SK-N-MC (cell line): ENCODE measurements around the gene STAG1.

ENCODE experiments used
- DNase-seq: peaks from one replicate; pipeline ENCODE4 v3.0.0-alpha.2; 2011; ENCODE audit warnings: low read depth, low spot score
- H3K27ac ChIP-seq: fragments of 200-600 bp; sonication (generic); 2 replicates; pipeline ENCODE4 v1.5.1; 2016; ENCODE audit warnings: mixed run types
- H3K36me3 ChIP-seq: fragments of 200-600 bp; sonication (generic); 2 replicates; pipeline ENCODE4 v1.6.1; 2017; ENCODE audit warnings: antibody characterized with exemption, low read length, mixed read lengths; ENCODE audit not compliant: insufficient read depth
- H3K4me3 ChIP-seq: fragments of 200-600 bp; sonication (generic); 2 replicates; pipeline ENCODE4 v1.5.1; 2016
- H3K9ac ChIP-seq: fragments of 200-600 bp; sonication (generic); 2 replicates; pipeline ENCODE4 v1.8.0; 2017; ENCODE audit warnings: mixed run types, mixed read lengths; ENCODE audit not compliant: insufficient read length
- H3K9me3 ChIP-seq: fragments of 200-600 bp; sonication (generic); 2 replicates; pipeline ENCODE4 v1.6.1; 2017; ENCODE audit warnings: low read depth, mild to moderate bottlenecking, antibody characterized with exemption, low read length, moderate library complexity, mixed read lengths
- EZH2 ChIP-seq: fragments of 200-600 bp; sonication (generic); IDR thresholded peaks from one replicate; pipeline ENCODE4 v1.6.1; 2017; ENCODE audit warnings: antibody characterized with exemption
- FOXP2 ChIP-seq: optimal IDR thresholded peaks from 2 replicates; pipeline ENCODE3; 2011; ENCODE audit warnings: mild to moderate bottlenecking, moderate library complexity; ENCODE audit not compliant: insufficient read depth; ENCODE audit errors: extremely low read length, control extremely low read depth
- POLR2AphosphoS5 ChIP-seq: IDR thresholded peaks from 2 replicates; pipeline ENCODE4 v1.6.1; 2012; ENCODE audit warnings: mild to moderate bottlenecking, low read depth, low read length, borderline replicate concordance

STAG1 gene

DNA sequence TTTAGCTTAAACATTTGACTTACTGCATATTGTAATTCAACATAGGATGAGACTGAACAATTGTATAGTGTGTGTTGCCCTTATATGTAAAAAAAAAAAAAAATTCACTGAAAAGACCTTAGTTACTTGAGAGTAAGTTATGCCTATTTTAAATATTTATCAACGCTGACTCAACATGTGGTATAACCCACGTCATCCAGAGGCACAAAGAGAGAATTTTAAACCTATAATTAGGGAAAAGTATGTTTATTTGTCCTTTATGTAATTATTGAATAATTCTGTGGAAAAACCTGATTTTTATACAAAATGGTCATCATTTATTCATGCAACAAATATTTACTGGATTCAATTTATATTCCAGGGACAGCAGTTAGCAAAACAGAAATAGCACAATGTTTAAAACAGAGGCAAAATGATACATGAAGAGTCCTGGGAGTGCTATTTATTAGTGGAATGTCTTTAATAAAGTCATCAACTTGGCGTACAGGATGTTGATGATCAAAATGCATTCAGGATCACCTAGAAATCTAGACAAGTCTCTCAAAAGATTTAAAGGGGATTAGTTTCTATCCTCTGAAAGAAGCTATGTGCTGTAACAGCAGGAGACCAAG is 278.4 kb downstream of the STAG1 start:
- H3K9me3 ChIP-seq: no peaks in the 10 kb centered on the region
- DNase-seq: no peak
- peaks cover 42% of the 10 kb centered on the region for H3K36me3 ChIP-seq
- no peak for TF ChIP-seq EZH2
- H3K27ac ChIP-seq: peak overlapping the region; percentile 17; the same call in 1 of the 2 replicates
- H3K4me3 ChIP-seq: no peak overlapping the region
- no peak overlapping the region for H3K9ac ChIP-seq

DNA sequence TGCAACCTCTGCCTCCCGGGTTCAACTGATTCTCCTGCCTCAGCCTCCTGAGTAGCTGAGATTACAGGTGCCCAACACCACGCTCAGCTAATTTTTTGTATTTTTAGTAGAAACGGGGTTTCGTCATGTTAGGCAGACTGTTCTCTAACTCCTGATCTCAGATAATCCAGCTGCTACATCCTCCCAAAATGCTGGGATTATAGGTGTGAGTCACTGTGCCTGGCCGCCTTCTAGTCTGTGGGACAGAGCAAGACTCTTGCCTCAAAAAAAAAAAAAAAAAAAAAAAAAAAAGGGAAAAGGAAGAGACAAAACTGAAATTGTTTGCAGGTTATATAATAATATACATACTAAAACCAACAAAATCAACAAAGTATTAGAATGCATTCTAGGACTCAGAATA is 286.9 kb downstream of the STAG1 start:
- no peak overlapping the region for H3K27ac ChIP-seq
- DNase-seq: no peak
- peaks cover 21% of the 10 kb centered on the region for H3K36me3 ChIP-seq
- no peak for TF ChIP-seq FOXP2
- no peak for TF ChIP-seq POLR2AphosphoS5
- no peak for TF ChIP-seq EZH2
- H3K9me3 ChIP-seq: no peaks in the 10 kb centered on the region
- no peak overlapping the region for H3K4me3 ChIP-seq
- no peak overlapping the region for H3K9ac ChIP-seq

GRCh38 chr3:136464502-136464901 is 287.7 kb downstream of the STAG1 start:
- Histone ChIP-seq H3K36me3 (peaks cover 21% of the 10 kb centered on the region), H3K4me3 (no peak overlapping the region), H3K27ac (no peak overlapping the region), H3K9me3 (no peaks in the 10 kb centered on the region), H3K9ac (no peak overlapping the region)
- TF ChIP-seq FOXP2: no peak
- DNase-seq: no peak

GRCh38 chr3:136463170-136463569 is 289.0 kb downstream of the STAG1 start:
- H3K9ac ChIP-seq: no peak overlapping the region
- TF ChIP-seq FOXP2: no peak
- TF ChIP-seq POLR2AphosphoS5: no peak
- no peak for TF ChIP-seq EZH2
- H3K4me3 ChIP-seq: no peak overlapping the region
- H3K9me3 ChIP-seq: no peaks in the 10 kb centered on the region
- H3K27ac ChIP-seq: no peak overlapping the region
- H3K36me3 ChIP-seq: peaks cover 21% of the 10 kb centered on the region
- DNase-seq: no peak

- TF ChIP-seq EZH2 (no peak), FOXP2 (no peak), POLR2AphosphoS5 (no peak)
- H3K9me3 ChIP-seq: peaks cover 11% of the 10 kb centered on the region; the same call in 1 of the 2 replicates
- DNase-seq: no peak
- no peak overlapping the region for H3K9ac ChIP-seq
- no peak overlapping the region for H3K27ac ChIP-seq
- H3K36me3 ChIP-seq: peaks cover 40% of the 10 kb centered on the region
- H3K4me3 ChIP-seq: no peak overlapping the region
Observed at GRCh38 chr3:136457793-136458192, 294.4 kb downstream of the STAG1 start.

- peaks cover 11% of the 10 kb centered on the region; the same call in 1 of the 2 replicates for H3K9me3 ChIP-seq
Observed at GRCh38 chr3:136456196-136456595, 296.0 kb downstream of the STAG1 start.

DNA sequence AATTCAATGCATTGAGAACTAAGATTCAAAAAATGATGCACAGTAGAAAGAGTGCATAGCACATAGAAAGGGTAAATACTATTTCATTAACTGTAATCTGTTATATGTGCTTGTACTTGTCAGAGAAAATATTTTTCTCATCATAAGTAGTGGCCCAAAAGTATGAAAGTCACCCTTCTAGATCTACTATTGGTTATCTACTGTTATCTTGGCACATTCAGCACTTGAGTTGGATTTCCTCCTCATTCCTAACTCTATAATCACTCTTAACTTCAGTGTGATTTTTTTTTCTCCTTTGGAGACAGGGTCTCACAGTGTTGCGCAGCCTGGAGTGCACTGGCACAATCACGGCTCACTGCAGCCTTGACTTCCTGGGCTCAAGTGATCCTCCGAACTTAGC is 307.6 kb downstream of the STAG1 start:
- DNase-seq: no peak
- no peak for TF ChIP-seq FOXP2
- no peak for TF ChIP-seq POLR2AphosphoS5
- TF ChIP-seq EZH2: no peak
- Histone ChIP-seq H3K27ac (no peak overlapping the region), H3K36me3 (peaks cover 18% of the 10 kb centered on the region), H3K9me3 (no peaks in the 10 kb centered on the region), H3K4me3 (no peak overlapping the region), H3K9ac (no peak overlapping the region)

More at GRCh38 chr3:136456196-136456595, 296.0 kb downstream of the STAG1 start:
- H3K9ac ChIP-seq: no peak overlapping the region
- DNase-seq: no peak
- peaks cover 30% of the 10 kb centered on the region for H3K36me3 ChIP-seq
- no peak overlapping the region for H3K27ac ChIP-seq
- no peak overlapping the region for H3K4me3 ChIP-seq
- no peak for TF ChIP-seq EZH2
- TF ChIP-seq FOXP2: no peak

DNA sequence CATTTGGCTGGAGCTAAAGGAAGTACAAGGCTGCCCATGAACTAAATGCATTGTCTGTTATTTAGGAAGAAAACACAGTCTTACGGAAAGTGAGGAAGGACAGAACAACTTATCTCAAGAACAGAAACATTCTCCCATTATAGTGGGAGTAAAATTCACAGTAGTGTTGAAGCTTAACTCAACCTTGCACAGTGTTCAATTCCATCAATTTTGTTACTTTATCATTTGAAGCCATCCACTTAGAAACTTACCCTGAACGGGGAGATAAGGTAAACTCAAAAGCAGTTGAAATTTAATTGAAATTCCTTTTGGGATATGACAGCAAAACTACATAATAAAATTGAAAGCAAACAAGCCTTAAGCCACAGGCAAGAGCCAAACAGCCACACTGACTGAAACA is 315.1 kb downstream of the STAG1 start:
- Histone ChIP-seq H3K9ac (no peak overlapping the region), H3K36me3 (peaks cover 11% of the 10 kb centered on the region), H3K27ac (no peak overlapping the region), H3K4me3 (no peak overlapping the region), H3K9me3 (no peaks in the 10 kb centered on the region)
- TF ChIP-seq EZH2 (no peak), FOXP2 (no peak), POLR2AphosphoS5 (no peak)
- DNase-seq: no peak

- no peak for DNase-seq
- no peak for TF ChIP-seq POLR2AphosphoS5
- no peak for TF ChIP-seq EZH2
- no peak for TF ChIP-seq FOXP2
- H3K9ac ChIP-seq: no peak overlapping the region
- no peak overlapping the region for H3K4me3 ChIP-seq
- peaks cover 9% of the 10 kb centered on the region for H3K36me3 ChIP-seq
- no peak overlapping the region for H3K27ac ChIP-seq
- H3K9me3 ChIP-seq: no peaks in the 10 kb centered on the region
Observed at GRCh38 chr3:136434429-136434828, 317.7 kb downstream of the STAG1 start.
